ENCODE results near the gene PPP3CA.

Gene PPP3CA

GRCh38 chr4:101229116-101229515, 118.2 kb downstream of the PPP3CA start:
- peaks cover 65% of the 10 kb centered on the region for H4K20me1 ChIP-seq
- no peaks in the 10 kb centered on the region for H3K36me3 ChIP-seq
- 0 out of 2 replicates have a peak, but pooled peaks cover 4% of the 10 kb centered on the region for H3K9me3 ChIP-seq
- H3K4me2 ChIP-seq = no peak overlapping the region
- H3K9ac ChIP-seq = no peak overlapping the region
- H3K27me3 ChIP-seq = no peaks in the 10 kb centered on the region
- TF ChIP-seq Cebpa-rat (IDR thresholded peaks at IDR 0.05) = no peak
- H3K4me1 ChIP-seq = no peaks in the 10 kb centered on the region
- no peak overlapping the region for H3K4me3 ChIP-seq
- H3K27ac ChIP-seq = no peak overlapping the region

DNA sequence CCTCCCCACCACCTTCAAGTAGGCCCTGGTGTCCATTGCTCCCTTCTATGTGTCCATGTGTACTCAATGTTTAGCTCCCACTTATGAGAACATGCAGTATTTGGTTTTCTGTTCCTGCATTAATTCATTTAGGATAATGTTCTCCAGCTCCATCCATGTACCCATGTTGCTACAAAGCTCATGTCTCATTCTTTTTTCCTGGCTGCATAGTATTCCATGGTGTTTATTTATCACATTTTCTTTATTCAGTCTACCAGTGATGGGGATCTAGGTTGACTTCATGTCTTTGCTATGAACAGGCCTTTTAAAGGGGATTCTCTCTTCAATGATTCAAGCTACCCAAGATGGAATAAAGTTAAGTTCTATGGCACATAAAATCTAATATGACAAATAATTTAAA, 119.6 kb downstream of the PPP3CA start:
- Histone ChIP-seq H3K9me3 (0 out of 2 replicates have a peak, but pooled peaks cover 4% of the 10 kb centered on the region), H3K4me2 (no peak overlapping the region), H3K9ac (no peak overlapping the region), H3K27me3 (no peaks in the 10 kb centered on the region), H3K36me3 (no peaks in the 10 kb centered on the region), H3K27ac (no peak overlapping the region), H3K4me3 (no peak overlapping the region), H3K4me1 (no peaks in the 10 kb centered on the region), H4K20me1 (peaks cover 70% of the 10 kb centered on the region)
- no peak for TF ChIP-seq Cebpa-rat (IDR thresholded peaks at IDR 0.05)

- Histone ChIP-seq H3K4me1 (no peaks in the 10 kb centered on the region), H3K27me3 (no peaks in the 10 kb centered on the region), H3K4me2 (no peak overlapping the region), H3K9me3 (0 out of 2 replicates have a peak, but pooled peaks cover 4% of the 10 kb centered on the region), H3K4me3 (no peak overlapping the region), H3K36me3 (no peaks in the 10 kb centered on the region), H3K27ac (no peak overlapping the region), H4K20me1 (peaks cover 65% of the 10 kb centered on the region), H3K9ac (no peak overlapping the region)
- no peak for TF ChIP-seq Cebpa-rat (IDR thresholded peaks at IDR 0.05)
These were observed 122.7 kb downstream of the PPP3CA start for GRCh38 chr4:101224358-101225218.

DNA sequence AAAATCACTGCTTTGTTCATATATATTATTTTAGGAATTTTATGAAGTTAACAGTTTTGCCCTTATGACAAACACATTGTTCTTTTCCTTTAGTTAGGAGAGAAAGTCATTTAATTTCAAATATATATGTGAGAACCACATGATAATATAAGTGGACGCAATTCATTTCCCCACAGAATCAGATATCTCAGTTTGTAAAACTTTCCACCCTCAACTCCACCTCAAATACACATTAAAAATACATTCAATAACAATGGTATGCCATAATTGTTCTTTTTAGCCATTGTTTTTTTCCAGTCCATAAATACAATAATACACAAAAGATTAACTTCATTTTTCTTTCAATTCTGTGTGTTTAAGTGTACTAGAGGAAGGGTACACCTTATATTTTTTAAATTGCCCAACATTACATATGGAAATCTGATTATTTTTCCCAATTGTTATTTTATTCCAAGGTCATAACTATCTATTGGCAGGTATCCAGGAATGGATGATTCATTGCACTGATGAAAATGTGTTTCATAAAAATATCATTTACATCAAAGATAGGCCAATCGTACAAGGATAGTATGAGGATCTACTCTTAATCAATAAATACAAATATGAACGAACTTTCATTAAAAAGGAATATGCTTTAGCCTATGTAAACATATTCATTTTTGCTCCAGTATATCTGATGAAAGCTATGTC, 125.0 kb downstream of the PPP3CA start:
- Histone ChIP-seq H3K4me1 (no peaks in the 10 kb centered on the region), H3K36me3 (no peaks in the 10 kb centered on the region), H3K4me3 (no peak overlapping the region), H3K9me3 (no peaks in the 10 kb centered on the region), H3K4me2 (no peak overlapping the region), H4K20me1 (peaks cover 79% of the 10 kb centered on the region), H3K27me3 (no peaks in the 10 kb centered on the region), H3K9ac (no peak overlapping the region), H3K27ac (no peak overlapping the region)
- TF ChIP-seq Cebpa-rat (IDR thresholded peaks at IDR 0.05) = no peak

DNA sequence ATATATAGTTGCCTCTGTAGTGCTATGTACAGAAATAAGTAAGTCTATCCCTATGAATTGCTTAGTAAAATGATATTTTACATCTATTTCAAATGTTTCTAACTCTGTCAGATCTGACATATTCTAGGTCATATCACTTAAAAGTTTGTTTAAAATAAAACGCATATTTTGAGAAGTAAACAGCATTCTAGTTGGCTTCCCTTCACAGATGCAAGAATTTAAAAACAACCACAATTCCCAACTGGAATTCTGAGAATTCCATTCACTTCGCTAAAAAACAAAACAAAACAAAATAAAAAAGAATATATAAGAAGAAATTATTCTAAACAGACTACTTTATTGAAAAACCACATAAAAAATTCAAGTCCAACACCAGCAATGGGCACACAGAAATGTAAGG, 126.0 kb downstream of the PPP3CA start:
- H3K27me3 ChIP-seq = no peaks in the 10 kb centered on the region
- H4K20me1 ChIP-seq = peaks cover 80% of the 10 kb centered on the region
- no peaks in the 10 kb centered on the region for H3K4me1 ChIP-seq
- no peaks in the 10 kb centered on the region for H3K9me3 ChIP-seq
- no peak overlapping the region for H3K9ac ChIP-seq
- no peak overlapping the region for H3K4me3 ChIP-seq
- H3K36me3 ChIP-seq = no peaks in the 10 kb centered on the region
- H3K27ac ChIP-seq = no peak overlapping the region
- no peak overlapping the region for H3K4me2 ChIP-seq
- TF ChIP-seq Cebpa-rat (IDR thresholded peaks at IDR 0.05) = no peak

GRCh38 chr4:101218894-101219293, 128.4 kb downstream of the PPP3CA start:
- no peaks in the 10 kb centered on the region for H3K36me3 ChIP-seq
- no peaks in the 10 kb centered on the region for H3K4me1 ChIP-seq
- no peaks in the 10 kb centered on the region for H3K27me3 ChIP-seq
- no peaks in the 10 kb centered on the region for H3K9me3 ChIP-seq
- no peak for TF ChIP-seq Cebpa-rat (IDR thresholded peaks at IDR 0.05)
- H3K27ac ChIP-seq = no peak overlapping the region
- H3K9ac ChIP-seq = no peak overlapping the region
- H3K4me2 ChIP-seq = no peak overlapping the region
- H4K20me1 ChIP-seq = peaks cover 63% of the 10 kb centered on the region
- H3K4me3 ChIP-seq = no peak overlapping the region

DNA sequence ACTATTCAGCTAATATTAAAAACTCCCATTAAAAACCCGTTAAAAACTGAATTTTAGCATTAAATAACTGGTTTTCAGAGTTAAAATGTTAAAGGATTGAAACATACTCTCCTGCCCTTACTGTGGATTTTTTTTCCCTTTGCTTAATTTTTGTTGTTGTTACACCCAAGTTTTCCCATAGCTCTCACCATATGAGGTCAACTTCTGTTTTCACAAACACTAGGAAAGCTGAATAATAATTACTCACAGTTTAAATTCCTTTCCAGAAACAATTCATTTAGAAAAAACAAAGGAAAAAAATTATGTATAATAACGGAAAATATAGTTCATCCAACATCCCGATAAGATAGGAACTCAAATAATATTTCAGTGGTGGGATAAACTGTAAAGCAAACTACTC, 129.0 kb downstream of the PPP3CA start:
- no peaks in the 10 kb centered on the region for H3K36me3 ChIP-seq
- no peak for TF ChIP-seq Cebpa-rat (IDR thresholded peaks at IDR 0.05)
- no peak overlapping the region for H3K4me2 ChIP-seq
- H4K20me1 ChIP-seq = peaks cover 63% of the 10 kb centered on the region
- H3K9ac ChIP-seq = no peak overlapping the region
- H3K27me3 ChIP-seq = no peaks in the 10 kb centered on the region
- no peaks in the 10 kb centered on the region for H3K9me3 ChIP-seq
- H3K27ac ChIP-seq = no peak overlapping the region
- H3K4me3 ChIP-seq = no peak overlapping the region
- no peaks in the 10 kb centered on the region for H3K4me1 ChIP-seq

GRCh38 chr4:101217353-101218031, 129.8 kb downstream of the PPP3CA start:
- H3K27me3 ChIP-seq = no peaks in the 10 kb centered on the region
- H3K9ac ChIP-seq = no peak overlapping the region
- no peak overlapping the region for H3K27ac ChIP-seq
- no peaks in the 10 kb centered on the region for H3K4me1 ChIP-seq
- TF ChIP-seq Cebpa-rat (IDR thresholded peaks at IDR 0.05) = no peak
- H3K4me2 ChIP-seq = no peak overlapping the region
- H4K20me1 ChIP-seq = peaks cover 56% of the 10 kb centered on the region
- H3K9me3 ChIP-seq = no peaks in the 10 kb centered on the region
- no peaks in the 10 kb centered on the region for H3K36me3 ChIP-seq
- no peak overlapping the region for H3K4me3 ChIP-seq

- Histone ChIP-seq H3K27me3 (no peaks in the 10 kb centered on the region), H3K9me3 (no peaks in the 10 kb centered on the region), H4K20me1 (peaks cover 53% of the 10 kb centered on the region), H3K9ac (no peak overlapping the region), H3K27ac (no peak overlapping the region), H3K4me2 (no peak overlapping the region), H3K4me1 (no peaks in the 10 kb centered on the region), H3K4me3 (no peak overlapping the region), H3K36me3 (no peaks in the 10 kb centered on the region)
- TF ChIP-seq Cebpa-rat (IDR thresholded peaks at IDR 0.05) = no peak
These were observed 136.2 kb downstream of the PPP3CA start for GRCh38 chr4:101211146-101211553.

GRCh38 chr4:101210331-101210730, 137.0 kb downstream of the PPP3CA start:
- no peak for TF ChIP-seq Cebpa-rat (IDR thresholded peaks at IDR 0.05)
- Histone ChIP-seq H4K20me1 (peaks cover 53% of the 10 kb centered on the region), H3K36me3 (no peaks in the 10 kb centered on the region), H3K4me1 (no peaks in the 10 kb centered on the region), H3K27ac (no peak overlapping the region), H3K27me3 (no peaks in the 10 kb centered on the region), H3K9me3 (no peaks in the 10 kb centered on the region), H3K9ac (no peak overlapping the region), H3K4me3 (no peak overlapping the region), H3K4me2 (no peak overlapping the region)

Measured in BLaER1 (cell line).